Aorta (tissue), 5 donors: ENCODE data around the gene RALGDS. TPM values are rescaled to one million over a fixed set of nuclear protein-coding genes. Genes with fewer than 3 reads are reported as not detected.

ENCODE experiments used
- ATAC-seq: fragments of 200-7000 bp; cut with Tn5 transposase; one replicate; pipeline ENCODE4 v1.9.1; 2022; ENCODE audit warnings: moderate library complexity; ENCODE audit not compliant: low FRiP score
- DNase-seq, 2 donors: peaks; one replicate each; pipeline ENCODE4 v3.0.0-alpha.2; 2020
- H3K27ac ChIP-seq, 2 donors: one replicate each; pipeline ENCODE4 v1.5.1; 2013; ENCODE audit warnings: low read length in 2 of 2, mild to moderate bottlenecking in 2 of 2, moderate library complexity in 2 of 2, control low read depth in 1 of 2, inconsistent platforms in 1 of 2, low read depth in 1 of 2
- H3K27me3 ChIP-seq, 2 donors: one replicate each; pipeline ENCODE4 v1.6.1; 2013; ENCODE audit warnings: control low read depth in 1 of 2, low read length in 1 of 2, mild to moderate bottlenecking in 1 of 2, moderate library complexity in 1 of 2; ENCODE audit not compliant: insufficient read depth in 2 of 2, control insufficient read depth in 1 of 2
- H3K36me3 ChIP-seq, 2 donors: one replicate each; pipeline ENCODE4 v1.6.1; 2013; ENCODE audit warnings: control low read depth in 1 of 2, low read length in 1 of 2, mild to moderate bottlenecking in 1 of 2; ENCODE audit not compliant: insufficient read depth in 2 of 2, control insufficient read depth in 1 of 2
- H3K4me1 ChIP-seq, 2 donors: one replicate each; pipeline ENCODE4 v1.6.1; 2013; ENCODE audit warnings: low read length in 2 of 2, control low read depth in 1 of 2, mild to moderate bottlenecking in 1 of 2, moderate library complexity in 1 of 2; ENCODE audit not compliant: insufficient read depth in 2 of 2, control insufficient read depth in 1 of 2
- H3K4me3 ChIP-seq, 2 donors: one replicate each; pipeline ENCODE4 v1.5.1; 2013; ENCODE audit warnings: low read length in 2 of 2, control low read depth in 1 of 2, mild to moderate bottlenecking in 1 of 2
- H3K9me3 ChIP-seq: one replicate; pipeline ENCODE4 v1.6.1; 2013; ENCODE audit warnings: mild to moderate bottlenecking, low read length; ENCODE audit not compliant: control insufficient read depth
- WGBS, 2 donors: extraction: QIAGEN DNeasy Blood & Tissue Kit; methylation state at CpG; one replicate each; pipeline ENCODE4 v1.1.7; 2013; 5-methylcytosine and 5-hydroxymethylcytosine counted together
- intact Hi-C, 2 donors: fragments of 100-400 bp; cut with DNase I; formaldehyde crosslinking; loops; one replicate each; pipeline versions ENCODE4 v1.14.2 to v1.15.0; 2022
- polyA plus RNA-seq, 2 donors: library from polyadenylated mRNA; stranded (reverse); fragments of 200-250 nt; gene quantifications; one replicate each; pipeline ENCODE4 v1.2.3, GENCODE V29; 2013
- total RNA-seq, 2 donors: library from RNA; stranded (reverse); fragmentation: NEBNext Ultra II Directional; extraction: Animal tissue kit (Norgen Biotek cat#: 25700); gene quantifications; one replicate each; pipeline ENCODE4 v1.2.1, GENCODE V29; 2021
- donor health status: healthy with polysubstance abuse.
- donor health status: Bipolar disorder and iron deficiency.
- donor health status: DM: no; HTN: no; CAD: no.
- donor health status: DM: no; HTN: no; CAD: no.
- donor health status: DM: yes; HTN: yes; CAD: no.

Gene RALGDS
- total and polyA plus RNA-seq, 4 donors, result 19.4 to 61.2 (median 26.4) TPM

- intact Hi-C loops, result loop anchor here (1.0 to 10.0 kb wide), 4 partner anchors 27 to 113 kb away; partner anchors contain the start of genes GTF3C5 (in 1 of the 2) and RALGDS (in 1 of the 2)
- Histone ChIP-seq H3K27me3 (no peaks in the 10 kb centered on the region), H3K9me3 (no peaks in the 10 kb centered on the region), H3K27ac (peak overlapping the region in 1 of 2 donors; percentile 39), H3K36me3 (no peaks in the 10 kb centered on the region), H3K4me1 (no peaks in the 10 kb centered on the region), H3K4me3 (no peak overlapping the region)
- ATAC-seq (peak; percentile 59), DNase-seq (peak; percentile 85 to 94)
- 27 to 30% methylated on average over 14 of the region's 14 CpGs for WGBS, 2 donors
Measured at GRCh38 chr9:133147412-133148198, 26.6 kb upstream of the RALGDS start.

- no peaks in the 10 kb centered on the region for H3K36me3 ChIP-seq
- DNase-seq (no peak), ATAC-seq (no peak)
- H3K4me1 ChIP-seq, result no peaks in the 10 kb centered on the region
- H3K9me3 ChIP-seq, result no peaks in the 10 kb centered on the region
- 69 to 73% methylated on average over 7 of the region's 7 CpGs for WGBS, 2 donors
- no peak overlapping the region for H3K4me3 ChIP-seq
- H3K27me3 ChIP-seq, result no peaks in the 10 kb centered on the region
- no peak overlapping the region for H3K27ac ChIP-seq
- intact Hi-C loops, result loop anchor here (1.0 to 10.0 kb wide), 3 partner anchors 44 to 112 kb away; partner anchors contain the start of gene GTF3C5 (in 1 of the 2)
Measured at GRCh38 chr9:133146746-133147411, 25.8 kb upstream of the RALGDS start.

- H3K4me1 ChIP-seq, result no peaks in the 10 kb centered on the region
- no peak overlapping the region for H3K4me3 ChIP-seq
- intact Hi-C loops, result loop anchor here (2.0 to 10.0 kb wide), 3 partner anchors 42 to 110 kb away; partner anchors contain the start of gene GTF3C5 (in 1 of the 2)
- H3K27ac ChIP-seq, result no peak overlapping the region
- H3K36me3 ChIP-seq, result no peaks in the 10 kb centered on the region
- H3K27me3 ChIP-seq, result no peaks in the 10 kb centered on the region
- no peaks in the 10 kb centered on the region for H3K9me3 ChIP-seq
- 64 to 69% methylated on average over 19 of the region's 19 CpGs for WGBS, 2 donors
- no peak for ATAC-seq
- no peak for DNase-seq
Measured at GRCh38 chr9:133144904-133145851, 24.1 kb upstream of the RALGDS start.

- DNase-seq, result peak; percentile 86 to 89
Measured at GRCh38 chr9:133144142-133144903, 23.3 kb upstream of the RALGDS start.

GRCh38 chr9:133143639-133144141, 22.6 kb upstream of the RALGDS start:
- ATAC-seq (no peak), DNase-seq (no peak)
- no peak overlapping the region for H3K27ac ChIP-seq
- intact Hi-C loops, result loop anchor here in 1 of 2 donors (2.0 to 10.0 kb wide), 2 partner anchors 41 to 109 kb away; partner anchors contain the start of gene GTF3C5
- H3K9me3 ChIP-seq, result no peaks in the 10 kb centered on the region
- H3K27me3 ChIP-seq, result no peaks in the 10 kb centered on the region
- no peaks in the 10 kb centered on the region for H3K4me1 ChIP-seq
- WGBS, 2 donors, result 89 to 93% methylated on average over 13 of the region's 13 CpGs
- H3K4me3 ChIP-seq, result no peak overlapping the region
- H3K36me3 ChIP-seq, result no peaks in the 10 kb centered on the region

More at GRCh38 chr9:133144142-133144903, 23.3 kb upstream of the RALGDS start:
- peak; percentile 76 for ATAC-seq
- no peak overlapping the region for H3K27ac ChIP-seq
- no peaks in the 10 kb centered on the region for H3K4me1 ChIP-seq
- H3K36me3 ChIP-seq, result no peaks in the 10 kb centered on the region
- whole genome bisulfite sequencing, 2 donors, result 8 to 9% methylated on average over 50 to 52 of the region's 52 CpGs
- no peaks in the 10 kb centered on the region for H3K27me3 ChIP-seq
- no peaks in the 10 kb centered on the region for H3K9me3 ChIP-seq
- intact Hi-C loops, result loop anchor here in 1 of 2 donors (2.0 to 10.0 kb wide), 2 partner anchors 42 to 110 kb away; partner anchors contain the start of gene GTF3C5
- H3K4me3 ChIP-seq, result no peak overlapping the region

GRCh38 chr9:133142684-133143622, 21.9 kb upstream of the RALGDS start:
- H3K4me1 ChIP-seq, result no peaks in the 10 kb centered on the region
- 85 to 91% methylated on average over 18 of the region's 18 CpGs for WGBS, 2 donors
- no peaks in the 10 kb centered on the region for H3K36me3 ChIP-seq
- H3K27ac ChIP-seq, result no peak overlapping the region
- no peak for ATAC-seq
- DNase-seq, result peak in 1 of 2 donors; percentile 56
- intact Hi-C loops, result loop anchor here in 1 of 2 donors (10.0 kb wide), 1 partner anchor 108 kb away; the partner anchor contains the start of gene GTF3C5
- H3K4me3 ChIP-seq, result no peak overlapping the region
- no peaks in the 10 kb centered on the region for H3K27me3 ChIP-seq
- no peaks in the 10 kb centered on the region for H3K9me3 ChIP-seq
